ENCODE measurements around the gene TTC24. TPM values are rescaled to one million over a fixed set of nuclear protein-coding genes. Genes with fewer than 3 reads are reported as not detected.
"Not testable (repeated sequence)": the region's sequence is repeated elsewhere in the genome, so short reads cannot be mapped to it uniquely, and the experiment has no call there.

TTC24 gene
- total RNA-seq, 2 donors from 2014 or later: 14.7 to 17.4 TPM

- H3K36me3 Mint-ChIP-seq (ENCODE audit: insufficient read depth in 2 of 2): peaks cover 0 to 2% of the 10 kb centered on the region in 2 donors
- no peaks in the 10 kb centered on the region for H3K27me3 Mint-ChIP-seq (ENCODE audit: low read depth)
- ATAC-seq (replicated peaks in 1 of 2): no peak
- H3K27ac Mint-ChIP-seq: no peak overlapping the region
- no peak overlapping the region for H3K4me3 Mint-ChIP-seq
- no peak for DNase-seq
- H3K9me3 Mint-ChIP-seq: no peaks in the 10 kb centered on the region
- H3K4me1 Mint-ChIP-seq (ENCODE audit: low read depth): peaks cover 7% of the 10 kb centered on the region
Measured at GRCh38 chr1:156547982-156548381, 31.5 kb upstream of the TTC24 start.

- no peaks in the 10 kb centered on the region for H3K27me3 Mint-ChIP-seq (ENCODE audit: low read depth)
- DNase-seq (no peak), ATAC-seq (replicated peaks in 1 of 2) (no peak)
- H3K36me3 Mint-ChIP-seq (ENCODE audit: insufficient read depth in 2 of 2): peaks cover 0 to 2% of the 10 kb centered on the region in 2 donors
- no peak overlapping the region for H3K4me3 Mint-ChIP-seq
- no peak overlapping the region for H3K27ac Mint-ChIP-seq
- no peaks in the 10 kb centered on the region for H3K9me3 Mint-ChIP-seq
- H3K4me1 Mint-ChIP-seq (ENCODE audit: low read depth): peaks cover 12% of the 10 kb centered on the region
Measured at GRCh38 chr1:156549390-156549789, 30.1 kb upstream of the TTC24 start.

- no peak overlapping the region for H3K4me3 Mint-ChIP-seq
- no peak for DNase-seq
- H3K36me3 Mint-ChIP-seq (ENCODE audit: insufficient read depth in 2 of 2): peaks cover 0 to 2% of the 10 kb centered on the region in 2 donors
- no peaks in the 10 kb centered on the region for H3K27me3 Mint-ChIP-seq (ENCODE audit: low read depth)
- no peak for ATAC-seq (replicated peaks in 1 of 2)
- peaks cover 12% of the 10 kb centered on the region for H3K4me1 Mint-ChIP-seq (ENCODE audit: low read depth)
- H3K27ac Mint-ChIP-seq: no peak overlapping the region
- no peaks in the 10 kb centered on the region for H3K9me3 Mint-ChIP-seq
Measured at GRCh38 chr1:156549831-156550230, 29.7 kb upstream of the TTC24 start.

GRCh38 chr1:156550346-156550745 lies 29.2 kb upstream of the TTC24 start:
- Mint-ChIP-seq H3K36me3 (ENCODE audit: insufficient read depth in 2 of 2) (peaks cover 0 to 2% of the 10 kb centered on the region in 2 donors), H3K27me3 (ENCODE audit: low read depth) (no peaks in the 10 kb centered on the region), H3K4me1 (ENCODE audit: low read depth) (peaks cover 12% of the 10 kb centered on the region), H3K4me3 (no peak overlapping the region), H3K9me3 (no peaks in the 10 kb centered on the region), H3K27ac (no peak overlapping the region)
- DNase-seq (no peak), ATAC-seq (replicated peaks in 1 of 2) (no peak)

- Mint-ChIP-seq H3K27me3 (ENCODE audit: low read depth) (no peaks in the 10 kb centered on the region), H3K36me3 (ENCODE audit: insufficient read depth in 2 of 2) (peaks cover 0 to 2% of the 10 kb centered on the region in 2 donors), H3K9me3 (no peaks in the 10 kb centered on the region), H3K4me3 (no peak overlapping the region), H3K27ac (no peak overlapping the region), H3K4me1 (ENCODE audit: low read depth) (peaks cover 12% of the 10 kb centered on the region)
- ATAC-seq (replicated peaks in 1 of 2) (no peak), DNase-seq (no peak)
Measured at GRCh38 chr1:156551066-156551643, 28.4 kb upstream of the TTC24 start.

- no peaks in the 10 kb centered on the region for H3K9me3 Mint-ChIP-seq
- no peak overlapping the region for H3K4me3 Mint-ChIP-seq
- no peak for DNase-seq
- ATAC-seq (replicated peaks in 1 of 2): peak in 1 of 2 donors; percentile 26
- peaks cover 12% of the 10 kb centered on the region for H3K4me1 Mint-ChIP-seq (ENCODE audit: low read depth)
- no peak overlapping the region for H3K27ac Mint-ChIP-seq
- H3K36me3 Mint-ChIP-seq (ENCODE audit: insufficient read depth in 2 of 2): peaks cover 0 to 2% of the 10 kb centered on the region in 2 donors
- no peaks in the 10 kb centered on the region for H3K27me3 Mint-ChIP-seq (ENCODE audit: low read depth)
Measured at GRCh38 chr1:156551869-156552268, 27.7 kb upstream of the TTC24 start.

GRCh38 chr1:156552518-156552917 lies 27.0 kb upstream of the TTC24 start:
- no peak for ATAC-seq (replicated peaks in 1 of 2)
- H3K36me3 Mint-ChIP-seq (ENCODE audit: insufficient read depth in 2 of 2): peaks cover 0 to 2% of the 10 kb centered on the region in 2 donors
- no peak overlapping the region for H3K4me3 Mint-ChIP-seq
- peaks cover 12% of the 10 kb centered on the region for H3K4me1 Mint-ChIP-seq (ENCODE audit: low read depth)
- H3K27ac Mint-ChIP-seq: no peak overlapping the region
- no peaks in the 10 kb centered on the region for H3K9me3 Mint-ChIP-seq
- no peaks in the 10 kb centered on the region for H3K27me3 Mint-ChIP-seq (ENCODE audit: low read depth)
- DNase-seq: no peak

- H3K4me1 Mint-ChIP-seq (ENCODE audit: low read depth): peaks cover 12% of the 10 kb centered on the region
- not testable (repeated sequence) for ATAC-seq (replicated peaks in 1 of 2); H3K27ac Mint-ChIP-seq
Measured at GRCh38 chr1:156552937-156553336, 26.6 kb upstream of the TTC24 start.

GRCh38 chr1:156553860-156554485 lies 25.6 kb upstream of the TTC24 start:
- no peak overlapping the region for H3K4me3 Mint-ChIP-seq
- no peaks in the 10 kb centered on the region for H3K9me3 Mint-ChIP-seq
- peaks cover 12% of the 10 kb centered on the region for H3K4me1 Mint-ChIP-seq (ENCODE audit: low read depth)
- DNase-seq (no peak), ATAC-seq (replicated peaks in 1 of 2) (no peak)
- no peak overlapping the region for H3K27ac Mint-ChIP-seq
- no peaks in the 10 kb centered on the region for H3K27me3 Mint-ChIP-seq (ENCODE audit: low read depth)
- H3K36me3 Mint-ChIP-seq (ENCODE audit: insufficient read depth in 2 of 2): peaks cover 0 to 2% of the 10 kb centered on the region in 2 donors

More at GRCh38 chr1:156552937-156553336, 26.6 kb upstream of the TTC24 start:
- H3K9me3 Mint-ChIP-seq; H3K4me3 Mint-ChIP-seq; DNase-seq; H3K36me3 Mint-ChIP-seq (ENCODE audit: insufficient read depth in 2 of 2); H3K27me3 Mint-ChIP-seq (ENCODE audit: low read depth): not testable (repeated sequence)

GRCh38 chr1:156554971-156555370 lies 24.6 kb upstream of the TTC24 start:
- no peaks in the 10 kb centered on the region for H3K9me3 Mint-ChIP-seq
- no peak for ATAC-seq (replicated peaks in 1 of 2)
- peaks cover 1 to 2% of the 10 kb centered on the region in 2 donors for H3K36me3 Mint-ChIP-seq (ENCODE audit: insufficient read depth in 2 of 2)
- peaks cover 12% of the 10 kb centered on the region for H3K4me1 Mint-ChIP-seq (ENCODE audit: low read depth)
- H3K4me3 Mint-ChIP-seq: no peak overlapping the region
- H3K27me3 Mint-ChIP-seq (ENCODE audit: low read depth): no peaks in the 10 kb centered on the region
- H3K27ac Mint-ChIP-seq: no peak overlapping the region
- no peak for DNase-seq

GRCh38 chr1:156555715-156556114 lies 23.8 kb upstream of the TTC24 start:
- H3K4me3 Mint-ChIP-seq: no peak overlapping the region
- no peak overlapping the region for H3K27ac Mint-ChIP-seq
- H3K36me3 Mint-ChIP-seq (ENCODE audit: insufficient read depth in 2 of 2): peaks cover 1 to 2% of the 10 kb centered on the region in 2 donors
- DNase-seq: no peak
- peaks cover 12% of the 10 kb centered on the region for H3K4me1 Mint-ChIP-seq (ENCODE audit: low read depth)
- no peak for ATAC-seq (replicated peaks in 1 of 2)
- no peaks in the 10 kb centered on the region for H3K9me3 Mint-ChIP-seq
- H3K27me3 Mint-ChIP-seq (ENCODE audit: low read depth): no peaks in the 10 kb centered on the region

- DNase-seq: no peak
- peaks cover 1 to 2% of the 10 kb centered on the region in 2 donors for H3K36me3 Mint-ChIP-seq (ENCODE audit: insufficient read depth in 2 of 2)
- H3K27ac Mint-ChIP-seq: no peak overlapping the region
- H3K9me3 Mint-ChIP-seq: no peaks in the 10 kb centered on the region
- H3K4me1 Mint-ChIP-seq (ENCODE audit: low read depth): peaks cover 12% of the 10 kb centered on the region
- no peak for ATAC-seq (replicated peaks in 1 of 2)
- H3K4me3 Mint-ChIP-seq: no peak overlapping the region
- no peaks in the 10 kb centered on the region for H3K27me3 Mint-ChIP-seq (ENCODE audit: low read depth)
Measured at GRCh38 chr1:156556354-156556753, 23.2 kb upstream of the TTC24 start.

GRCh38 chr1:156559086-156559796 lies 20.3 kb upstream of the TTC24 start:
- no peaks in the 10 kb centered on the region for H3K9me3 Mint-ChIP-seq
- no peak for DNase-seq
- no peaks in the 10 kb centered on the region for H3K4me1 Mint-ChIP-seq (ENCODE audit: low read depth)
- H3K4me3 Mint-ChIP-seq: no peak overlapping the region
- no peak overlapping the region for H3K27ac Mint-ChIP-seq
- H3K27me3 Mint-ChIP-seq (ENCODE audit: low read depth): no peaks in the 10 kb centered on the region
- peaks cover 0 to 1% of the 10 kb centered on the region in 2 donors for H3K36me3 Mint-ChIP-seq (ENCODE audit: insufficient read depth in 2 of 2)
- no peak for ATAC-seq (replicated peaks in 1 of 2)

Data from activated T-cell treated with anti-CD3 and anti-CD28 coated beads, Interleukin-2, amount 50 U/mL, for 72 hours (primary cell).